GM12891 (cell line): ENCODE data around the gene SHE.

Source experiments
- PAX5 ChIP-seq: IDR thresholded peaks from 2 replicates; pipeline ENCODE4 v1.6.1; 2011; ENCODE audit warnings: low read length, moderate library complexity, mild to moderate bottlenecking; ENCODE audit not compliant: insufficient read depth, severe bottlenecking
- POLR2A ChIP-seq: IDR thresholded peaks from 2 replicates; pipeline ENCODE4 v1.6.1; 2011; ENCODE audit warnings: low read depth, low read length, control low read depth
- POLR2AphosphoS5 ChIP-seq: IDR thresholded peaks from 2 replicates; pipeline ENCODE4 v1.6.1; 2011; ENCODE audit warnings: low read depth, low read length, control low read depth
- TAF1 ChIP-seq: IDR thresholded peaks from 2 replicates; pipeline ENCODE4 v1.6.1; 2011; ENCODE audit warnings: low read depth, low read length, control low read depth

DNA sequence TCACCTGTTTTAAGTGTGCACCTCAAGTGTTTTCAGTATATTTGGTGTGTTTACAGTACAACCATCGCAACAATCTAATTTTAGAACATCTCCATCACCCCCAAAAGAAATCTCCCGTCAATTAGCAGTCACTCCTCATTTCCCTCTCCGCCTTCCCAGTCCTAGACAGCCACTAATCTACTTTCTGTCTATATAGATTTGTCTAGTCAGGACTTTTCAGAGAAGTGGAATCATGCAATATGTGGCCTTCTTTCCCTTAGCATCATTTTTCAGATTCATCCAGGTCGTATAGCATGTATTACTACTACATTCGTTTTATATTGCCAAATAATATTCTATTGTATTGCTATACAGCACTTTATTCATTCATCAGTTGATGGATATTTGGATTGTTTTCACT is 1.7 kb upstream of the SHE start:
- TF ChIP-seq TAF1 (no peak), POLR2A (no peak), POLR2AphosphoS5 (no peak), PAX5 (no peak)
